Left hindlimb (tissue), 1 donor: ENCODE results near the gene GNRHR.

ENCODE experiments used
- DNase-seq: peaks from one replicate; pipeline ENCODE4 v3.0.0-alpha.2; 2018

The GNRHR gene

DNA sequence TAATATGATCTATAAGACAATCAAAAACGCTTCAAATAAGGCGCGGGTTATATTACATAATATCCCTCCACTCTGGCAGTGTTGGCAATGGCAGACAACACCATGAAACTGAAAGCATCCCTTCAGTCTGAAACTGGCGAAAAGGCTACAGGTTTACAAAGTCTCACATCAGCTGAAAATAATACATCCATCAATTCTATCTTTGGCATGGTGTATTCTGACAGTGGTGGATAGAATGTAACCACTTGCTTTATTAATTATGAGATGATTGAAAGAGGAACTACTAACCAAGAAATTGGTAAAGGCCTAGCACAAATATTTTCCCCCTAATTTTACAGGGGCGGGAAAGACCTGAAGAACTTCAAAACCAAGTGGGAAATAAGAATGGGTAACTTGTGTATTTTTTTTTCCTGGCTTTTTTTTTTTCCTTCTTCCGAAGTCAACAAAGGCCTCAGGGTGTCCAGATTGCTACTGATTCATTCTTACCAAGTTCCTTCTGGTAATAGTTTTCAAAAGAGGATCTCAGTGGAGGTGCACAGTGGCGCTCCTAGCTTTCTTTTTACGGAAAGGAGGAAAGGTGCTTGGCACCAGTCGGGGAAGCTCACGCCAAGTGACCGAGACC lies 54.0 kb downstream of the GNRHR start:
- DNase-seq, result no peak

DNA sequence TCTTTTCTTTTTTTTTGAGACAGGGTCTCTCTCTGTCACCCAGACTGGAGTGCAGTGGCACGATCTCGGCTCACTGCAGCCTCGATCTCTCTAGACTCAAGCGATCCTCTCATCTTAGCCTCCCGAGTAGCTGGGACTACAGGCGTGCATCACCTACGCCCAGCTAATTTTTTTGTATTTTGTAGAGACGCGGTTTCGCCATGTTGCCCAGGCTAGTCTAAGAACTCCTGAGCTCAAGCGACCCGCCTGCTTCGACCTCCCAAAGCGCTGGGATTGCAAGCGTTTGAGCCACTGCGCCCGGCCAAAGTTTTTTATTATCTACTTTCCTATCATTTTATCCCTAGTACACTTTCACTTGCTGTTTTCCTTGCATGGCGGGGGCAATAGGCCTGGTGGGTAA lies 54.6 kb downstream of the GNRHR start:
- no peak for DNase-seq

DNA sequence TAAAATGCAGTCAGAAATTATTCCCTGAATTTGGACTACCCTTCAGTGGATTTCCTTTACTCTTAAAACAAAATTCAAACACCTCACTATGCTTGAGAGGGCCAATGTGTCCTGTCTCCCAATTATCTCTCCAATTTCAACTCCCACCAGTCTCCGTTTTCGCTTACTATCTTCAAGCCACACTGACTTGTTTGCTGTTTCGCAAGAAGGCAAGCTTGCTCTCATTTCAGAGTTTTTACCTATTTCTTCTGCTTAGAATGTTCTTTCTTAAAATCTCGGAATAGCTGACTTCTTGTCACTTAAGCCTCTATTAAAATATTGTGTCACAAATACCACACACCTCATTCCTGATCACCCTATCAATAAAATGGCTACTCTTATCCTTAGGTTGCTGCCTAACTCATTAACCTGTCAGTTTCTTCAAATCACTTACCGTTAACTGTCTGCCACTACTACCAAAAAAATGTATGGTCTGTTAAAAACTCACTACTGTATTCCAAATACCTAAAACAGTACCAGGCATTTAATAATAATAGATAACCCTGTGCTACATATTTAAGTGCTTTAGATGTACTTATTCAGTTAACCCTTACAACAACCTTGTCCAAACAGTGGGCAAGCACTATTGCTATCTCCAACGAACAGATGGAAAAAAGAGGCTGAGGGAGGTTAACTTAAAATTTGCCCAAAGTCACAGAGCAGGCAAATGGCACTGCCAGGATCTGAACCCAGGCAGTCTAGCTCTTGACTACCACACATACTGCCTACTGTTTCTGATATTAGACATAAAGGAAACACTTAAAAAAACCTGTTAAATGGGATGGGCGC lies 56.1 kb downstream of the GNRHR start:
- DNase-seq, result no peak

DNA sequence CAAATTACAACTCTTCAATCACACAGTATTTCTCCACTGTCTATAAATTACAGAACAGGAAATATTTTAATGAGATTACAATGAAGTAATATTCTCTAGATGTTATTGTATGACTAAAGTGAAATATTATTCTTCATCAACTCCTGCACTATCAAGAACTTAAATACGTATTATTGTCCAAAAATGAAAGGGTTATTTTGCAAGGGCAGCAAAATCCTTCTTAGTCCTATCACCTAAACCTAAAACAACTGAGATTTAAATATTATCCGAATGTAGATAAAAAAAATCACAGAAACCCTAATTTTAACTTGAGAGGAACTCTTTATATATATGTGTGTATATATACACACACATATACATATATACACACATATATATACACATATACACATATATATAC lies 58.1 kb downstream of the GNRHR start:
- no peak for DNase-seq

DNA sequence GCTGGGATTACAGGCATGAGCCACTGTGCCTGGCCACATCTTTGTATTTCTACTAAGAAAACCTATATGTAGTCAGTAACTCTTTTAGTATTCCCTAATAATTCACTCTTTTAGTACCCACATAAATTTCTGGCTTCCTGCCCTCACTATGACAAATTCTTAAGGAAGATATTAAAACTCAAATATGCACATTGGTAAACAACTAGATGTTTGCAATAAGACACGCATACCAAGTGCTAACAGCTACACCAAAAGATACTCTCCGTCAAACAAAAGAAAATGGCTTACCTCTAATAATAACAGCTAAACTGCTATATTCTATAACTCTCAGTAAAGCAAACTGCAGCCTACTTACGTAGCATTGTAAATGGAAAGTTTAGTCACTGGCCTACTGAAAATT lies 59.5 kb downstream of the GNRHR start:
- no peak for DNase-seq

DNA sequence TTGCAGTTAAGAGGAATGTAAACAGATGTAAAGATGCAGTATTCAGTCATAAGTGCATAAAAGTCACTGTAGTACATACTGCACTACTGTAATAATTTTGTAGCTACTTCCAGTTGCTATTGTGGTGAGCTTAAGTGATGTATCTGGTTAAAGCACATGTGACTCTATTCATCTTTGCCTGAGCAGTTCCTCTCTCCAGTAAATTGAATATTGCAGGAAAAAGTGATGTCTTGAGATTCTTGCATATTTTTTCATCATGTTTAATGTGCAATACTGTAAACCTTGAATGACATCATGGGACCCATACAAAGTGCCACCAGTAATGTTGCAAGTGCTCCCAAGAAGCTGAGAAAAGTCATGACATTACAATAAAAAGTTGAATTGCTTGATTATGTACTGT lies 62.9 kb downstream of the GNRHR start:
- no peak for DNase-seq
